Peyer's patch (tissue), 4 donors: ENCODE measurements around the gene YLPM1. TPM values are rescaled to one million over a fixed set of nuclear protein-coding genes. Genes with fewer than 3 reads are reported as not detected.

Experiments used
- DNase-seq, 3 donors: peaks; one replicate each; pipeline ENCODE4 v3.0.0-alpha.2; 2017 to 2019
- H3K27ac ChIP-seq, 4 donors: fragments of 200-600 bp; sonication (generic); one replicate each; pipeline ENCODE4 v1.5.1; 2016 to 2019
- H3K27me3 ChIP-seq, 2 donors: fragments of 200-600 bp; sonication (generic); one replicate each; pipeline ENCODE4 v1.5.1; 2019
- H3K36me3 ChIP-seq, 3 donors: fragments of 200-600 bp; sonication (generic); one replicate each; pipeline ENCODE4 v1.5.1; 2016 to 2019
- H3K4me1 ChIP-seq, 4 donors: fragments of 200-600 bp; sonication (generic); one replicate each; pipeline ENCODE4 v1.5.1; 2016 to 2019
- H3K4me3 ChIP-seq, 4 donors: fragments of 200-600 bp; sonication (generic); 1 replicate in 3 of 4; 2 replicates in 1 of 4; pipeline ENCODE4 v1.5.1; 2016 to 2019; ENCODE audit warnings: mild to moderate bottlenecking in 1 of 4
- H3K9me3 ChIP-seq, 4 donors: fragments of 200-600 bp; sonication (generic); one replicate each; pipeline ENCODE4 v1.5.1; 2016 to 2019; ENCODE audit warnings: mild to moderate bottlenecking in 1 of 4
- POLR2A ChIP-seq, 2 donors: fragments of 450-650 bp; IDR thresholded peaks; one replicate each; pipeline ENCODE4 v1.5.1; 2017; ENCODE audit warnings: antibody characterized with exemption in 2 of 2, mild to moderate bottlenecking in 2 of 2, moderate library complexity in 2 of 2
- total RNA-seq, 4 donors: library from RNA; depleted of rRNA; stranded (reverse); fragments of >200 nt; gene quantifications; one replicate each; pipeline ENCODE4 v1.1.0, GENCODE V29; 2016
- TF ChIP-seq, protein P1 (sequence below), 6 experiments: fragments of 450-650 bp in 4 of 6; fragments of 200-600 bp in 2 of 6; sonication (generic) in 1 of 6; IDR thresholded peaks; one replicate each; pipeline ENCODE4 v1.5.1; 2017 to 2019; ENCODE audit warnings: antibody characterized with exemption in 6 of 6, mild to moderate bottlenecking in 3 of 6, moderate library complexity in 1 of 6

The YLPM1 gene
- total RNA-seq, 4 donors from 2014 or later = 44.0 to 95.7 (median 62.9) TPM

DNA sequence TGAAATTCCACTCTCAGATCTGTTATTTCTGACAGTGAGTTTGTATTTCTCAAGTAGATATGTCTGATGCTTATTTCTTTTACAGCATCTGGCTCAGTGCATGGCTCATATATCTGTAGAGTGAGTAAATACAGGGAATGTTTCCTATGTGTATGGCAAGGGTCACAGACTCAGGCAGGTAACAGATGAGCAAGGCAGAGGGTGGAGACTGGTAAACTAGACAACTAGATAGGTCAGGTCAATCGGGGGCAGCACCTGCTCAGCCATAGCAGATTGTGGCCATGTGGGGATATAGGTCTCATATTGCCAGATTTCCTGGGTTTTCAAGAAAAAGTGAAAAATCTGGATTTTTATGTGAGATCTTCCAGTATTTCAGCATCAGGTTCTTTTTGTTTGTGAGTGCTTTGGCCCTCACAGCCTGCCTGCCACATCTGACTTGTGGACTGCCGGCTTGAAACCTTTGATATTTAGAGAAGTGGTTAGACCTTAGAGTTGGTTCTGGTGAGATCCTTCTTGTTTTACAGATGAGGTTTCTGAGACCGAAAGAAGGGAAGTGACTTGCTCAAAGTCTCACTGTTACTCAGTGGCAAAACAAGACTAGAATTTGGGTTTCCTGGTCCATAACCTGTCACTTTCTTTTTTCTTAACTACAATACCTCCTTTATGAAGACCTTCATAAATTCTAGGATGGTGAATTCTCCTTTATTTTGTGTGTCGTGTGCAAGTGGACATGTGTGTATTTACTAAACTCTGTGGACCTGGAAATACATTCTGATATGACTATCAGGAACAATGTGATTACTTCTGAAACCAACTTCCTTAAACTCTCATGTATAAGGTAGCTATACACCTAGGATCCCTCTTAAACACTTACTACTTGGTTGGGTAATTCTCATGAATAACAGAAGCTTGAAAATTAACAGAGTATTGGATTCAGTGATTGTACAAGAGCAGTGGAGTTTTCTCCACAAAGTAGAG, 78.4 kb downstream of the YLPM1 start:
- TF ChIP-seq, protein P1, sequence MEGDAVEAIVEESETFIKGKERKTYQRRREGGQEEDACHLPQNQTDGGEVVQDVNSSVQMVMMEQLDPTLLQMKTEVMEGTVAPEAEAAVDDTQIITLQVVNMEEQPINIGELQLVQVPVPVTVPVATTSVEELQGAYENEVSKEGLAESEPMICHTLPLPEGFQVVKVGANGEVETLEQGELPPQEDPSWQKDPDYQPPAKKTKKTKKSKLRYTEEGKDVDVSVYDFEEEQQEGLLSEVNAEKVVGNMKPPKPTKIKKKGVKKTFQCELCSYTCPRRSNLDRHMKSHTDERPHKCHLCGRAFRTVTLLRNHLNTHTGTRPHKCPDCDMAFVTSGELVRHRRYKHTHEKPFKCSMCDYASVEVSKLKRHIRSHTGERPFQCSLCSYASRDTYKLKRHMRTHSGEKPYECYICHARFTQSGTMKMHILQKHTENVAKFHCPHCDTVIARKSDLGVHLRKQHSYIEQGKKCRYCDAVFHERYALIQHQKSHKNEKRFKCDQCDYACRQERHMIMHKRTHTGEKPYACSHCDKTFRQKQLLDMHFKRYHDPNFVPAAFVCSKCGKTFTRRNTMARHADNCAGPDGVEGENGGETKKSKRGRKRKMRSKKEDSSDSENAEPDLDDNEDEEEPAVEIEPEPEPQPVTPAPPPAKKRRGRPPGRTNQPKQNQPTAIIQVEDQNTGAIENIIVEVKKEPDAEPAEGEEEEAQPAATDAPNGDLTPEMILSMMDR (IDR thresholded peaks at IDR 0.05) = no peak
- no peak for TF ChIP-seq POLR2A (IDR thresholded peaks at IDR 0.05)
- H3K27me3 ChIP-seq = no peaks in the 10 kb centered on the region
- peaks cover 0 to 3% (median 0%) of the 10 kb centered on the region in 4 donors for H3K4me1 ChIP-seq
- peaks cover 0 to 9% (median 0%) of the 10 kb centered on the region in 3 donors for H3K36me3 ChIP-seq
- peak in 1 of 3 donors; percentile 38 for DNase-seq
- peak overlapping the region in 3 of 4 donors; percentile 8 to 52 (median 20) for H3K27ac ChIP-seq
- H3K4me3 ChIP-seq = no peak overlapping the region
- H3K9me3 ChIP-seq = no peaks in the 10 kb centered on the region

DNA sequence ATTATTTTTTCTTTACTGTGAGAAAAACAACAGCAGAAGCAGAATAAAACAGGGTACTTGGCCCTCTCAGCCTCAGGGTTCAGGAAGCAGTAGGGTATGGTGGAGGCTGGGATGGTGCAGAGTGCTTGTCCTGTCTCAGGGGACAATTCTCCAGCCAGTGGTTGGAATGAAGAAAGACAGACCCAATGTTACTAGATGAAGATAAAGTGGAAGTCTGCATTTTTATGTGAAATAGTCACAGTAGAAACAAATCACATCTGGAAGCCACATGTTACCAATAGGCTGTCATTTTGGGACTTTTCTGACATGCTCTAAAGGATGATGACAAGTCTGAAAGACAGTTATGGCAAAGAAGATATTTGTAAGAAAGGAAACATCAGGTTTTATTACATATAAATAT, 80.5 kb downstream of the YLPM1 start:
- no peaks in the 10 kb centered on the region for H3K9me3 ChIP-seq
- no peak overlapping the region for H3K27ac ChIP-seq
- H3K4me1 ChIP-seq = no peaks in the 10 kb centered on the region
- H3K27me3 ChIP-seq = no peaks in the 10 kb centered on the region
- no peak overlapping the region for H3K4me3 ChIP-seq
- peaks cover 0 to 4% (median 0%) of the 10 kb centered on the region in 3 donors for H3K36me3 ChIP-seq
- no peak for DNase-seq
- TF ChIP-seq, protein P1 (IDR thresholded peaks at IDR 0.05) = no peak
- no peak for TF ChIP-seq POLR2A (IDR thresholded peaks at IDR 0.05)

DNA sequence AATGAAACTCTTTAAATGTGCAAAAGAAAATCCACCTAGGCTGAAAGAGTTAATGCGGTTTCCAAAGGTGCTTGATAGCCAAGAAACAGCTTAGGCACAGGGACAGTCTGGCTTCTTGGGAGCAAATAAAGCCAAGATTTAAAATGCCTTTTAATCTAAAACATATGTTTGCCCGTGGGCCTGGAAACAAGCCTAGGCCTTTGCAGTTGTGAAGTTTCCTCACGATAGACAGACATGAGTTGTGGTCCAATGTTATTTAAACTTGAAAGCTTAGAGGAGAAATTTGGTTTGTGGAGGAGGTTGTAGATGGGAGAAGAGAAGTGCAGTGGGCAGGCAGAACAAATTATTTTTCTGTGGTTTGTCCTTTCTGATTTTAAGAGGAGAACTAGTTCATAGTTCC, 83.1 kb downstream of the YLPM1 start:
- DNase-seq = no peak
- Histone ChIP-seq H3K27me3 (no peaks in the 10 kb centered on the region), H3K9me3 (no peaks in the 10 kb centered on the region), H3K36me3 (no peaks in the 10 kb centered on the region), H3K27ac (no peak overlapping the region), H3K4me3 (no peak overlapping the region), H3K4me1 (no peaks in the 10 kb centered on the region)
- TF ChIP-seq, protein P1 (IDR thresholded peaks at IDR 0.05) = no peak
- no peak for TF ChIP-seq POLR2A (IDR thresholded peaks at IDR 0.05)

DNA sequence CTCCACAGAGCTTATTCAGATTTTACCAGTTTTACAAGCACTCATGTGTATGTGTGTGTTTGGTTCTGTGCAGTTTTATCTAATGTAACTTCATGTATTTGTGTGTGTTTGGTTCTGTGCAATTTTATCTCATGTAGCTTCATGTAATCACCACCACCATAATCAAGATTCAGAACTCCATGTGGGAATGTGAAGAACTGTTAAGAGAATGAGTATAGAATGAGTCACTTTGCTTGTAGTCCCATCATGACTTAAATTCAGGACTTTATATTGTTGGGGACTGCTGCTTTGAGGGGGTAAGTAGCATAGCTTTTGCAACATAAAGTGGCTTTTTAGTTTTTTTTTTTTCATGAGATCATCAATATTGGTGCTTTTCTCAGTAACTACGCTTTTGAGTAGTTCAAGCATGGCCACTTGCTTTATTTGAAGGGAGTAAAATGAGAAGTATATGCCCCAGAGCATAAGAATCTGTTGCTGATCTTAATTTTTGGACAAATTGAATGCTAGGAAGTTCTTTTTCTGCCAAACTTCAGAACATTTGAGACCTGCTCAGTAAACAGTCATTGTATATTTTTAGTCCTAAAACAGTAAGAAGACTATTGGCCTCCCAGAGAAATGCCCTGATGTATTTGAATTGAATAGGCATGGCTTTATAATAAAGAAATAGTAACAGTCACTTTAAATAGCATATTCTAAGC, 84.0 kb downstream of the YLPM1 start:
- Histone ChIP-seq H3K4me3 (no peak overlapping the region), H3K9me3 (no peaks in the 10 kb centered on the region)
- TF ChIP-seq, protein P1 (IDR thresholded peaks at IDR 0.05) = no peak
- no peak for TF ChIP-seq POLR2A (IDR thresholded peaks at IDR 0.05)

DNA sequence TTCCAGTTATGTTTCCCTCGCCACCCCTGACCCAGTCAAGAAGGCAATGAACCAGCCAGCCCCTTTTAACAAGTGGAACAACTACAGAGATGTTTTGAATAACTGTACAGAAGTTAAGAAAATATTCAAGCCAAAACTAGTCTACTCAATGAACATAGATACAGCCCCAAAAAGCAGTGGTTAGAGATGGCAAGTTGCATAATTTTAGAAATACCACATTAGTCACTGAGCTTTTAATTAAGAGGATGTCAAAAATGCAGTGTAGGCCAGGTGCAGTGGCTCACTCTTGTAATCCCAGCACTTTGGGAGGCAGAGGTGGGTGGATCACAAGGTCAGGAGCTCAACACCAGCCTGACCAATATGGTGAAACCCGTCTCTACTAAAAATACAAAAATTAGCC, 85.7 kb downstream of the YLPM1 start:
- no peak overlapping the region for H3K27ac ChIP-seq
- H3K4me1 ChIP-seq = peaks cover 0 to 8% (median 0%) of the 10 kb centered on the region in 4 donors
- no peaks in the 10 kb centered on the region for H3K9me3 ChIP-seq
- H3K4me3 ChIP-seq = no peak overlapping the region
- H3K36me3 ChIP-seq = no peaks in the 10 kb centered on the region
- no peak for DNase-seq
- TF ChIP-seq, protein P1 (IDR thresholded peaks at IDR 0.05) = no peak
- TF ChIP-seq POLR2A (IDR thresholded peaks at IDR 0.05) = no peak
- no peaks in the 10 kb centered on the region for H3K27me3 ChIP-seq

More for the DNA sequence above, 84.0 kb downstream of the YLPM1 start:
- no peak overlapping the region for H3K27ac ChIP-seq
- no peaks in the 10 kb centered on the region for H3K27me3 ChIP-seq
- DNase-seq = no peak
- H3K4me1 ChIP-seq = no peaks in the 10 kb centered on the region
- H3K36me3 ChIP-seq = no peaks in the 10 kb centered on the region
